Measurements from ENCODE around the gene BUD23.
"Not testable (repeated sequence)": the region's sequence is repeated elsewhere in the genome, so short reads cannot be mapped to it uniquely, and the experiment has no call there.

The BUD23 gene

GRCh38 chr7:73668103-73668885, 15.1 kb upstream of the BUD23 start:
- DNase-seq: peak in 2 of 6 experiments; percentile 17 to 39

DNA sequence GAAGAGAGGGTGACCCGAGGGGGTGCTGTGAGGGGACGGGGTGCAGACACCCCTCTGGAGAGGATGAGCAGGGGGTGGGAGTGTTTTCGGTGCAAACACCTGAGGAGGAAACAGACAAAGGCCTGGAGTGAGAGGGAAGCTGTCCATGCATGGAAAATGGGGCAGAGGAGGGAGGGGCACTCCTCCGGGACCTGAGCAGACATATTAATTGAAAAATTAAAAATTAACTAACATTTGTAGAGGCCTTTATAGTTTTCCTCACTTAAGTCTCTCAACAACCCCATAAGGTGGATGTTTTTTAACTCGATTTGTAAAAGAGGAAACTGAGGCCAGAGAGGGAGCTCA, 14.5 kb upstream of the BUD23 start:
- peak in 1 of 6 experiments; percentile 4 for DNase-seq

GRCh38 chr7:73669288-73669701, 14.1 kb upstream of the BUD23 start:
- DNase-seq: no peak

GRCh38 chr7:73669858-73670385, 13.5 kb upstream of the BUD23 start:
- DNase-seq: no peak

GRCh38 chr7:73671322-73671661, 12.1 kb upstream of the BUD23 start:
- DNase-seq: no peak

DNA sequence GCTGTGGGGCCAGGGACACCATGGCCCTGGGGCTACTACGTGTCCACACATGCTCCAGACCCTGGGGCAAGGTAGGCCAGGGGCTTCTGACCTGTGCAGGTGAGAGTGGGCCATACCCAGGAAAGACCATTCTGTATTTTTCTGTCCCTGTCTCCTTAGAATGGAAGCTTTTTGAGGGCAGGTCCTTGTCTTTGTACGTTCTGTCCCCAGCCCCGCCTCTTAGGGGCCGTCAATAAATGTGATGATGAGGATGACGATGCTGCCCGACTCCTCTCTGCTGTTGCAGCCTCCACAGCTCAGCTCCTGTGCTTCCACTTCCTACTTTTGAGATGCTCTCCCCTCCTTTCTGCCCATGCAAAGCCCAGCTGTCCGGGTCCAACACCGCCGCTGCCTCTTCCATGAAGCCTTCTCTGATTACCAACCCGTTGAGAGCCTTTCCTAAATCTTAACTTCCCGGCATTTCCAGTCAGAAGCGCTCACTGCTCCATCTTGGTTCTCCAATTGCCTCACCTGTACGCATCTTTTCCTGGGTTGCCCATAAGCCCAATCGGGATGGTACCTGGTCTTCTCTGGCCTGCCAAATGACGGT, 11.4 kb upstream of the BUD23 start:
- no peak for DNase-seq

- DNase-seq: no peak
Measured at GRCh38 chr7:73674468-73675124, 8.8 kb upstream of the BUD23 start.

DNA sequence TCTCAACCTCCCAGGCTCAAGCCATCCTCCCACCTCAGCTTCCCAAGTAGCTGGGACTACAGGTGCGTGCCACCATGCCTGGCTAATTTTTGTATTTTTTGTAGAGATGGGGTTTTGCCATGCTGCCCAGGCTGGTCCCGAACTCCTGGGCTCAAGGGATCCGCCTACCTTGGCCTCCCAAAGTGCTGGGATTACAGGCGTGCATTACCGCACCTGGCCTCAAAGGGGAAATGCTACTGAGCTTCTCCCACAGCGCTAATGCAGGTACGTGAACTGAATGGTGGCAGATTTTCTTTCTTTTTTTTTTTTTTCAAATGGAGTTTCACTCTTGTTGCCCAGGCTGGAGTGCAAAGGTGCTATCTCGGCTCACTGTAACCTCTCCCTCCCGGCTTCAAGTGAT, 7.3 kb upstream of the BUD23 start:
- DNase-seq: not testable (repeated sequence)

DNA sequence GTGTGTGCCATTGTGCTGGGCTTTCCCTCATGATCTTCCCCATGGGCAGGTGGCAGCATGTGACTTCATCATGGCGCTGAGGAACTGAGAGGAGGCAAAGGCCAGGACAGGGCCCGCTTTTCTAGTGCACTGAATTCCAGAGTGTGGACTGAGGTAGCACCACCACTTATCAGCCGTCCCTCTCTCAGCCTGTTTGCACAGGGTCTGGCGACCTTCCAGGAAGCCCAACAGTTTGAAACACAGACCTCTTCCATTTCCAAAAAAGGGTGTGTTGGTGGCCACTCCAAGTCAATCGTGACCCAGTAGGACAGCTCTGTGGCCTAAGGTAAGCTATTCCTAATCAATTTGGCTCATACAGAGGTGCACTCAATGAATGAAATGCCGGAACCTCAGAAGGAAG, 4.5 kb upstream of the BUD23 start:
- DNase-seq: no peak

DNA sequence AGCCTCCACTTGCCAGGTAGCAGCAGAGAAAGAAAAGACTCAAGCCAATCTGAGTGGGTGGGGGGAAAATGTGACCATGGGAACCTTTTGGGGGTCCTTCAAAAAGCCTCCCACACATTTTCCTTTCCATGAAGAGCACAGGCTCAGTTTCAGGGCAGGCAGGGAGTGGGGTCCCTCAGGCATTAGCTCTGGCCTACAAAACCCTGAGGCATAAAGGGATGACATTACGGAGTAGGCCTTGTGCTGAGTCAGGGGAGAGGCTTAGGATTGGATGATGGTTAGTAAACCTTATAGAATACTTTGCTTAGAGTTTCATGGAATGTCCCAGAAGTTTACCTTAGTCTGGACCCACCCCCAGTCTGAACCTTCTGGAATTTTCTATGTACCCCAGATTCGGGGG, 3.7 kb upstream of the BUD23 start:
- no peak for DNase-seq

- no peak for DNase-seq
Measured at GRCh38 chr7:73680501-73680900, 2.9 kb upstream of the BUD23 start.

DNA sequence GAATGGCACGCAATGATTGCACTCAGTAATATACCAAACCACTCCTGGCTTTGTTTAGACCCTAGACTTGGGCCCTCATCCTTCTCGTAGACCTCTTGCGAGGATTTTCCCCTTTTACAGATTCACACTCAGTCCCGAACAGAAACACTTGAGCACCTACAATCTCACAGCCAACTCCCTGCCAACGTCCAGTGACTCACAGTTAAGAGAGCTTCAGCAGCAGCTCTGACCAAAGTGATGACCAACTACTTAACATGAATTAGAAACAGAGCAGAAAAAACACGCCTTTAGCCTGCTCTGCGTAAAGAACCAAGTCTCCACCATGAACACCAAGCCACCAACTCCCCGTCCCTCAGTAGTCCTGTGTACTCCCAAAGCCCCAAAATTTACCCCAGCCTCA, 2.4 kb upstream of the BUD23 start:
- no peak for DNase-seq

GRCh38 chr7:73682745-73683055, 697 bp upstream of the BUD23 start:
- DNase-seq: no peak

DNA sequence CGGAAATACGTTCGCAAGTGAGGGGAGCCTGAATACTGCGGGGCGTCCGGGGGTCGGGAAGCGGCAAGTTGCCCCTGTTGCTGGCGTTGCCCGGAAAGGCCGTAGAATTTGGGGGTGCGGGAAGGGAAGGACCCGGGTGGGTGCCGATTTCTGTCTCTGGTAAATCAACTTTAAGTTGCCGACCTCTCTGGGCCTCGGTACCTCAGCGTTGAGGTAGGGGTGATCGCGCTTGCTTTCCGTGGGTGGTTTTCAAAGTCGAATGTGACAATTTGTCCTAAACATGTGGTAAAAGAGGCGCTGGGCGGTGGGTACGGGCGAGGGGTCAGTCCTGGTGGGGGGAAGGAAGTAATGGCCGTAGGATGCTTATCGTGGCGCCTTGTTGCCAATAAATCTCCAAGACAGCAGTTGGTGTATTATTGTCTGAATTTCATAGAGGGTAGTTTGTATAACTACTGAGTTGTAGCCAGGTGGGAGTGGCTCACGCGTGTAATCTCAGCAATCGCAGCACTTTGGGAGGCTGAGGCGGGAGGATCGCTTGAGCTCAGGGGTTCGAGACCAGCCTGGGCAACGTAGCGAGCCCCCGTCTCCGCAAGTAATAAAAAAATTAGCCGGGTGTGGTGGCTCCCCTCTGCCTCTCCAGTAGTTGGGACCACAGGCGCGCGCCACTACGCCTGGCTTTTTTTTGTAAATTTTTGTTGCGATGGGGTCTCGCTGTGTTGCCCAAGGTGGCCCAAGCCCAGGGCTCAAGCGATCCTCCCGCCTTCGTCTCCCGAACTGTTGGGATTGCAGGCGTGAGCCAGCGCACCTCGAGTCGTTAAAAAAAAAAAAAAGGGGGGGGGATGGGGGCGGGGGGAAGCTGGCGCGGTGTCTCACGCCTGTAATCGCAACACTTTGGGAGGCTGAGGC, 644 bp downstream of the BUD23 start:
- no peak for DNase-seq

GRCh38 chr7:73685311-73685710, 1.9 kb downstream of the BUD23 start:
- no peak for DNase-seq

DNA sequence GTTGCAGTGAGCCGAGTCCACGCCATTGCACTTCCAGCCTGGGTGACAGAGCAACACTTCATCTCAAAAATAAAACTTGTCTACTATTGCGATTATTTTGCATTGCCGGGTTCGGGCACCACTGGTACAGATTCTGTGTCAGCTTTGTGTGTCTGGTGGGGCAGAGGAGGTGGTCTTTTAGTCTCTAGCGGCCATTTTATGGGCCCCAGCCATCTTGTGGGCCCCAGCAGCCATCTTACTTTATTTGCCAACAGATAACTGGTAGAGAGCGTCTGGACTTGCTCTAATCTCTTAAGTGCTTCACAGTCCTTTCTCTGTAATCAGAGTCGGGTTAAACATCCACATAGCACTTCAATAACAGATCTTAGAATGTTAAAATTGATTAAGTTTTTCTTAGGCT, 4.9 kb downstream of the BUD23 start:
- no peak for DNase-seq

GRCh38 chr7:73690646-73691045, 7.2 kb downstream of the BUD23 start:
- no peak for DNase-seq

DNA sequence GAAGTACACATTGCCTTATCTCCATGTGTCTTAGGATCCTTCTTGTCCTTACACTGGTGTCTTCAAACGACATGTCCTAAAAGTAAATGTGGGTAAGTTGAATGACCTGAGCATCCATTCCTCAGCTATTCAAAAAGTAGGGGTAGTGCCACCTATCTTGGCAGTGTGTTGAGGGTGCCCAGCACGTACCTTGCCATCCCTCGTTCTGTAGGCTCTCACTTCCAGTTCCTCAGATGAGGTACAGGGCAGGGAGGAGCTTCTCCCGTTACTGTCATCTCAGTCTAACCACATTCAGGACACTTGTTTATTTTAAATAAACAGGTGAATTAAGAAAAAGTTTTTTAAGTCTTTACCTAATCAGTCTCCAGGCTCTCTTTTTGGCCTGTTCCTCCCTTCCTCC, 13.0 kb downstream of the BUD23 start:
- no peak for DNase-seq

DNA sequence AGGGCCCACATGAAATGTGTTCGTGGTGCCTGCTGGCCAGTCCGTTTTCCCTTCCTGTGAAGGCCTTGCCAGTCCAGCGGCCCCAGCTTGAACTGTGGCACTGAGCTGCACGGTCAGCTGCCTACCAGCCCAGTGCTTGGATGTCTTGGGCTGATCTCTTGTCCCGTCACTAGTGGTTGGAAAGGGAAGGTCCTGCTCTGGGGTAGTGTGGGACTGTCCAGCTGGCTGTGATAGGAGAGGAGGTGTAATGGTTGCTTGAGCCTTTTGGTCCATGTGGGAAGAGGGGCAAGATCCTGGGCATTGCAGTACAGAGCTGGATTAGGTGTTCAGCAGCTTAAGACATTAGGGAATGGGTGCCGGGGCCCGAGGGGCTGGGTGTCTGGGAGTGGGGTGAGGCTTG, 15.0 kb downstream of the BUD23 start:
- DNase-seq: no peak

GRCh38 chr7:73699370-73700068, 16.1 kb downstream of the BUD23 start:
- no peak for DNase-seq

GRCh38 chr7:73700069-73700423, 16.6 kb downstream of the BUD23 start:
- no peak for DNase-seq

- DNase-seq: no peak
Measured at GRCh38 chr7:73700581-73701134, 17.3 kb downstream of the BUD23 start.
